DOHH2 (cell line): ENCODE measurements around the gene L1CAM.

Experiments used
- EZH2phosphoT487 ChIP-seq: fragments of 200-600 bp; sonication (generic); IDR thresholded peaks from 2 replicates; pipeline ENCODE4 v1.6.1; 2017; ENCODE audit warnings: borderline replicate concordance, mild to moderate bottlenecking, antibody characterized with exemption, low read length, moderate library complexity, mixed read lengths
- TF ChIP-seq, protein P1 (sequence below): fragments of 200-600 bp; sonication (generic); IDR thresholded peaks from one replicate; pipeline ENCODE4 v1.5.1; 2014; ENCODE audit warnings: antibody characterized with exemption, mild to moderate bottlenecking, low read depth, low read length; ENCODE audit not compliant: poor library complexity, severe bottlenecking

DNA sequence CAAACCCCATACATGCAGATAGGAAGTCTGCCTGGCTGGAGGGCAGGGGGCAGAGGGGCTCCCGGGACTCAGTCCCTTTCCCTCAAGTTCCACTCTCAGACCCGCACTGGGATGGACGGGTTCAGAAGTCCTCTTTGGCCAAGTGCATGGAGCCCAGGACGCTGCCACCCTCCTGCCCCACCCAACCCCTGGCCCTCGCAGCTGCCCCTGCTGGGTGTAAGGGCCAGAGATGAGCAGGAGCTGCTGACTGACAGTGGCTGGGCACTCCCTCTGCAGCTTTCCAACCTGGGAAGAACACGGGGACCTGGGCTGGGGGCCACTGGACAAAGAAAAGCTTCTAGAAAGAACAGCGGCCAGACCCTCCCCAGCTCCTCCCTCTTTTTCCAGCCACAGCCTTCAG is 3.4 kb downstream of the L1CAM start:
- TF ChIP-seq, protein P1, sequence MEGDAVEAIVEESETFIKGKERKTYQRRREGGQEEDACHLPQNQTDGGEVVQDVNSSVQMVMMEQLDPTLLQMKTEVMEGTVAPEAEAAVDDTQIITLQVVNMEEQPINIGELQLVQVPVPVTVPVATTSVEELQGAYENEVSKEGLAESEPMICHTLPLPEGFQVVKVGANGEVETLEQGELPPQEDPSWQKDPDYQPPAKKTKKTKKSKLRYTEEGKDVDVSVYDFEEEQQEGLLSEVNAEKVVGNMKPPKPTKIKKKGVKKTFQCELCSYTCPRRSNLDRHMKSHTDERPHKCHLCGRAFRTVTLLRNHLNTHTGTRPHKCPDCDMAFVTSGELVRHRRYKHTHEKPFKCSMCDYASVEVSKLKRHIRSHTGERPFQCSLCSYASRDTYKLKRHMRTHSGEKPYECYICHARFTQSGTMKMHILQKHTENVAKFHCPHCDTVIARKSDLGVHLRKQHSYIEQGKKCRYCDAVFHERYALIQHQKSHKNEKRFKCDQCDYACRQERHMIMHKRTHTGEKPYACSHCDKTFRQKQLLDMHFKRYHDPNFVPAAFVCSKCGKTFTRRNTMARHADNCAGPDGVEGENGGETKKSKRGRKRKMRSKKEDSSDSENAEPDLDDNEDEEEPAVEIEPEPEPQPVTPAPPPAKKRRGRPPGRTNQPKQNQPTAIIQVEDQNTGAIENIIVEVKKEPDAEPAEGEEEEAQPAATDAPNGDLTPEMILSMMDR, result no peak
- TF ChIP-seq EZH2phosphoT487, result no peak
